ENCODE results near the gene LTO1. TPM values are rescaled to one million over a fixed set of nuclear protein-coding genes. Genes with fewer than 3 reads are reported as not detected.

Gene LTO1
- total and polyA plus RNA-seq, 2 of the 13 experiments (the other 11 are each of a cell fraction or from before 2014, with no cell fraction given) = 11.8 to 15.0 TPM

GRCh38 chr11:69657911-69658625 is 17.1 kb downstream of the LTO1 start (continued):
- TF ChIP-seq RERE (CRISPR knock-in tag; IDR thresholded peaks at IDR 0.05; ENCODE audit: low read depth) (peak; percentile 89), NFATC3 (CRISPR knock-in tag; IDR thresholded peaks at IDR 0.05) (no peak; the same call in 1 of the 2 replicates), KDM1A (CRISPR knock-in tag; IDR thresholded peaks at IDR 0.05) (no peak), MEIS2 (CRISPR knock-in tag; IDR thresholded peaks at IDR 0.05) (peak; percentile 76; the same call in 1 of the 2 replicates), ZNF709 (CRISPR knock-in tag; IDR thresholded peaks at IDR 0.05) (peak; percentile 78), ZNF615 (CRISPR knock-in tag; IDR thresholded peaks at IDR 0.05; ENCODE audit: borderline replicate concordance) (no peak), SPEN (CRISPR knock-in tag; IDR thresholded peaks at IDR 0.05; ENCODE audit: low read depth) (peak; percentile 96), ZNF782 (CRISPR knock-in tag; IDR thresholded peaks at IDR 0.05; ENCODE audit: borderline replicate concordance) (peak; percentile 92), ZBTB21 (CRISPR knock-in tag; IDR thresholded peaks at IDR 0.05) (peak; percentile 54; the same call in 1 of the 2 replicates), ZNF318 (CRISPR knock-in tag; IDR thresholded peaks at IDR 0.05) (peak; percentile 66), RFX3 (CRISPR knock-in tag; IDR thresholded peaks at IDR 0.05) (no peak; the same call in 1 of the 2 replicates), ZFX (CRISPR knock-in tag; IDR thresholded peaks at IDR 0.05; ENCODE audit: low read depth) (peak; percentile 95), RCOR2 (CRISPR knock-in tag; IDR thresholded peaks at IDR 0.05) (peak; percentile 66; the same call in 1 of the 2 replicates)
- TF ChIP-seq, protein P1, sequence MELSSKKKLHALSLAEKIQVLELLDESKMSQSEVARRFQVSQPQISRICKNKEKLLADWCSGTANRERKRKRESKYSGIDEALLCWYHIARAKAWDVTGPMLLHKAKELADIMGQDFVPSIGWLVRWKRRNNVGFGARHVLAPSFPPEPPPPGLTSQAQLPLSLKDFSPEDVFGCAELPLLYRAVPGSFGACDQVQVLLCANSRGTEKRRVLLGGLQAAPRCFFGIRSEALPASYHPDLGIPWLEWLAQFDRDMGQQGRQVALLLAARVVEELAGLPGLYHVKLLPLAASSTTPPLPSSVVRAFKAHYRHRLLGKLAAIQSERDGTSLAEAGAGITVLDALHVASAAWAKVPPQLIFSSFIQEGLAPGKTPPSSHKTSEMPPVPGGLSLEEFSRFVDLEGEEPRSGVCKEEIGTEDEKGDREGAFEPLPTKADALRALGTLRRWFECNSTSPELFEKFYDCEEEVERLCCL (CRISPR knock-in tag; IDR thresholded peaks at IDR 0.05; ENCODE audit: borderline replicate concordance) = no peak

All from HepG2 (cell line).